Spleen (tissue), 7 donors: ENCODE data around the gene SERINC1.

Experiments used
- CTCF ChIP-seq, 11 experiments: fragments of 200-600 bp in 7 of 11; fragments of 450-650 bp in 4 of 11; sonication (generic) in 4 of 11; IDR thresholded peaks in 8 of 11; conservative IDR thresholded peaks in 3 of 11; 1 replicate in 7 of 11; 2 replicates in 4 of 11; pipeline versions ENCODE4 v1.4.0 to v1.8.0; 2016 to 2021; ENCODE audit warnings: antibody characterized with exemption in 11 of 11, inconsistent platforms in 4 of 11, mild to moderate bottlenecking in 1 of 11
- POLR2A ChIP-seq, 3 donors: fragments of 450-650 bp; IDR thresholded peaks; one replicate each; pipeline ENCODE4 v1.5.1; 2017; ENCODE audit warnings: antibody characterized with exemption in 3 of 3, mild to moderate bottlenecking in 1 of 3
- donor health status: DM: no; HTN: no; CAD: no; lungs with moderate emphysema.
- donor health status: DM: no; HTN: no; CAD: no.
- donor health status: DM: no; HTN: no; CAD: no.

DNA sequence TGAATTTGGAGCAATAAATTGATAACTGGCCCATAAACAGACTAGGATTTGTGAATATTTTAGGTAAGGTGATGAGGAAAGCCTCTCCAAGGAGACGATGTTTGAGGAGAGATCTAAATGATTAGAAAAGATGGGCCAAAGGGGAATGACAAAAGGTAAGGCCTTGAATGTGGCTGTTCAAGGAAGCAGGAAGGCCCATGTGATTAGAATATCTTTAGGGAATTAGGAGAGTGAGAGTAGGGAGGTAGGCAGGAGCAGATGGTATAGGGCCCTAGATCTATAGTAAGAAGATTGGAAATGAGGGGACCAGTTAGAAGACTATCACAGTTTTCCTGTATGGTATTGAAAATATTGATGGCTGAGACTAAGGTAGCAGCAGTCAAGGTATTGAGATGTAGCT is 65.4 kb downstream of the SERINC1 start:
- TF ChIP-seq CTCF (IDR thresholded peaks at IDR 0.05 in 8 of 11, conservative IDR thresholded peaks at IDR 0.05 in 3 of 11), result no peak
- TF ChIP-seq POLR2A (IDR thresholded peaks at IDR 0.05), result no peak
